Activated T-helper 1 cell treated with Interleukin-2 at 50 U/mL for 16 hours (primary cell): ENCODE measurements around the gene TRIM62.

ENCODE experiments used
- DNase-seq: peaks from one replicate; pipeline ENCODE4 v3.0.0-alpha.2; 2020; ENCODE audit warnings: low read depth

The TRIM62 gene

GRCh38 chr1:33098371-33098770, 83.5 kb downstream of the TRIM62 start:
- no peak for DNase-seq

GRCh38 chr1:33097762-33098161, 84.1 kb downstream of the TRIM62 start:
- DNase-seq = no peak

GRCh38 chr1:33097137-33097611, 84.7 kb downstream of the TRIM62 start:
- no peak for DNase-seq

- no peak for DNase-seq
Observed at GRCh38 chr1:33096363-33097005, 85.4 kb downstream of the TRIM62 start.
